Lower leg skin (tissue), 4 donors: ENCODE data around the gene ZNF618. TPM values are rescaled to one million over a fixed set of nuclear protein-coding genes. Genes with fewer than 3 reads are reported as not detected.
A peak's percentile ranks its signal among the peaks of the same experiment; 100 is the strongest.

Experiments used
- DNase-seq, 2 donors: peaks; one replicate each; pipeline ENCODE4 v3.0.0-alpha.2; 2019; ENCODE audit warnings: low spot score in 2 of 2
- H3K4me3 ChIP-seq: fragments of 200-600 bp; sonication (generic); 2 replicates; pipeline ENCODE4 v1.5.1; 2017; ENCODE audit warnings: mild to moderate bottlenecking, low read depth; ENCODE audit not compliant: poor library complexity, severe bottlenecking
- POLR2A ChIP-seq, 2 donors: fragments of 450-650 bp; IDR thresholded peaks; one replicate each; pipeline ENCODE4 v1.6.1; 2016 to 2017; ENCODE audit warnings: antibody characterized with exemption in 2 of 2, mild to moderate bottlenecking in 1 of 2, moderate library complexity in 1 of 2
- WGBS, 2 donors: methylation state at CpG; one replicate each; pipeline ENCODE4 v1.1.5; 2018; 5-methylcytosine and 5-hydroxymethylcytosine counted together
- intact Hi-C: fragments of 100-400 bp; cut with DNase I; formaldehyde crosslinking; loops from one replicate; pipeline ENCODE4 v1.15.0; 2023; ENCODE audit warnings: low total_unique reads
- total RNA-seq, 4 donors: library from RNA; depleted of rRNA; stranded (reverse); fragments of >200 nt; gene quantifications; one replicate each; pipeline ENCODE4 v1.1.0, GENCODE V29; 2016
- TF ChIP-seq, protein P1 (sequence below), 3 donors: fragments of 450-650 bp; IDR thresholded peaks; one replicate each; pipeline ENCODE4 v1.5.1; 2016; ENCODE audit warnings: antibody characterized with exemption in 3 of 3, mild to moderate bottlenecking in 3 of 3, moderate library complexity in 2 of 3

Gene ZNF618
- total RNA-seq, 4 donors from 2014 or later, result 1.1 to 4.1 (median 2.5) TPM

DNA sequence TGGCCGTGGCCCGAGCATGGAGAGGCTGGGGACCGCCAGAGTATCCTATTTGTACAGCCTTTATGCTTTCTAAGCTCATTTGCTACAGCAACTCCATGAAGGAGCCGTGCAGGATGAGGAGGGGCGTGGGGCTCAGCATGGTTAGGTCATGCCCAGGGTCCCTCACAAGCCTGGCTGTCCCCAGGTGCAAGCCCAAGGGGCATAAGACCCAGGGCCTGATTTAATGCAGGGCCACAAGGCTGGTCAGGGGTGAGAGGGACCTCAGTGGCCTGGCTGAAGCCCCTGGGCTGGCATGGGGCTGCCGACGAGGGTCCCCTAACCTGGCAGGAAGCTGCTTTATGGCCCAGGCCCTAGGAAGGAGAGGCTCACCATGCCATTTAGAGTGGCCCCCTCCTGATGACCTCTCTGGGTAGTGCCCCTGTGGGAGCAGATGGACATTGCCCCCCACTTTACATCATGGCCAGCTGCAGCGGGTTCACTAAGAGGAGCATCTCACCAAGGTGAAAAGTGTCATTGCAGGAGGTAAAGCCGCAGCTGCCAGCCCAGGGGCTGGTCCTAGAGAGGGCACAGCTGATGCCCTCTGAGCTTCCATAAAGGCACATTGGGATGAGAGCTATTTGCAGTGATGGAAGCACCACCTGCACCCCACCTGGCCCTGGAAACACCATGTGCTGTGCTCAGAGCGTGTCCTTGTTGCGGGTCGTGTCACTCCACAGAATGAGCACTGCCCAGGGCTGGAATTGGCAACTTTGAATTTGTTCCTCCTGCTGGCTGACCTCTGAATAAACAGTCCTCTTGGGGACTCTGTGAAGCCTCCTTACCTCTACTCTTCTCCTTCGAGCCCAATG lies 58.9 kb downstream of the ZNF618 start:
- WGBS, 2 donors, result 96 to 97% methylated on average over 10 to 12 of the region's 13 CpGs
- no peak for TF ChIP-seq POLR2A (IDR thresholded peaks at IDR 0.05)
- TF ChIP-seq, protein P1, sequence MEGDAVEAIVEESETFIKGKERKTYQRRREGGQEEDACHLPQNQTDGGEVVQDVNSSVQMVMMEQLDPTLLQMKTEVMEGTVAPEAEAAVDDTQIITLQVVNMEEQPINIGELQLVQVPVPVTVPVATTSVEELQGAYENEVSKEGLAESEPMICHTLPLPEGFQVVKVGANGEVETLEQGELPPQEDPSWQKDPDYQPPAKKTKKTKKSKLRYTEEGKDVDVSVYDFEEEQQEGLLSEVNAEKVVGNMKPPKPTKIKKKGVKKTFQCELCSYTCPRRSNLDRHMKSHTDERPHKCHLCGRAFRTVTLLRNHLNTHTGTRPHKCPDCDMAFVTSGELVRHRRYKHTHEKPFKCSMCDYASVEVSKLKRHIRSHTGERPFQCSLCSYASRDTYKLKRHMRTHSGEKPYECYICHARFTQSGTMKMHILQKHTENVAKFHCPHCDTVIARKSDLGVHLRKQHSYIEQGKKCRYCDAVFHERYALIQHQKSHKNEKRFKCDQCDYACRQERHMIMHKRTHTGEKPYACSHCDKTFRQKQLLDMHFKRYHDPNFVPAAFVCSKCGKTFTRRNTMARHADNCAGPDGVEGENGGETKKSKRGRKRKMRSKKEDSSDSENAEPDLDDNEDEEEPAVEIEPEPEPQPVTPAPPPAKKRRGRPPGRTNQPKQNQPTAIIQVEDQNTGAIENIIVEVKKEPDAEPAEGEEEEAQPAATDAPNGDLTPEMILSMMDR (IDR thresholded peaks at IDR 0.05), result no peak
- peak; percentile 8 to 82 for DNase-seq

DNA sequence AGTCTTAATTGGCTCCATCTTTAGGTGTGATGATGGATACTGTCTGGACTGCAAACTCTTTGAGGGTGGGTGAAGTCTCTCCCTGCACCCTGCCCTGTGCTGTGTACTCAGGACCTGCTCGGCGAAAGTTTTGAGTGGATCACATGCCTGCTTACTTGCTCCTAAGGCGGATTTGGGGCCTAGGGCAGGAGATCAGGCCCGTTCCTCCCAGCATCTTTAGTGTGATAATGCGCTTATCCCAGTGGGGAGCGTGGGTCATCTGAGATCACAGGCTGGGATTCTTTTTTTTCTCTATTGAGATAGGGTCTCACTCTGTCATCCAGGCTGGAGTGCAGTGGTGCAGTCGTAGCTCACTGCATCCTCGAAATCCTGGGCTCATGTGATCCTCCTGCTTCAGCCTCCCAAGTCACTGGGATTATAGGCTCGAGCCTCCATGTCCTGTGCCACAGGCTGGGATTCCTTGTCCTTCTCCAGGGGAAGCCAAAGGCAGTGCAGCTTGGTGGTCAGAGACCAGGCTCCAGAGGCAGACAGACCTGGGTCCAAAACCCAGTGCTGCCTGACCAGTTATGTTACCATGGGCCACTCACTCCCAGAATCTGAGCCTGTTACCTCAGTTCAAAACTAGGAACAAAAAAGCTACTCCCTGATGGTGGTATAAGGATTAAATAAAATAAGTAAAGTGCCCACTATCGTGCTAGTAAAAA lies 59.7 kb downstream of the ZNF618 start:
- DNase-seq, result peak; percentile 2 to 76
- intact Hi-C loops, result no loop called here
- H3K4me3 ChIP-seq, result no peak overlapping the region
- TF ChIP-seq, protein P1 (IDR thresholded peaks at IDR 0.05), result no peak
- no peak for TF ChIP-seq POLR2A (IDR thresholded peaks at IDR 0.05)
- WGBS, 2 donors, result 97% methylated on average over 10 of the region's 10 CpGs

More for the DNA sequence above, 58.9 kb downstream of the ZNF618 start:
- intact Hi-C loops, result no loop called here
- no peak overlapping the region for H3K4me3 ChIP-seq

DNA sequence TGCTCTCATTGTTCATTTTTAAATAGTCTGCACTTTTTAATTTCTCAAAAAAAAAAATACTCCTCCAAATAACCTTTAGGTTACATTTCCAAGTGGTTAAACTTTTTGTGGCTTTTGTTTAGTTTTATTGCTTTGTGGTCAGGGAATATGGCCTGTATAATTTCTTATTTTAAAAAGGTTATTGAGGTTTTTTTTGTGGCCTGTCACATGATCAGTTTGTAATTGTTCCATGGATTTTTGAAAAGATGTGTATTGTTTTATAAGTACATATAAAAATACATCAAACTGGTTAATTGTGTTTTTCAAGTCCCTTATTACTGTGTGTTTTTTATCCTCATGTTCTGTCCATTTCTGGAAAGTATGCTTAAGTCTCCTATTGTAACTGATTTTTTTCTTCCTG lies 64.0 kb downstream of the ZNF618 start:
- TF ChIP-seq POLR2A (IDR thresholded peaks at IDR 0.05), result no peak
- DNase-seq, result no peak
- no peak overlapping the region for H3K4me3 ChIP-seq
- intact Hi-C loops, result no loop called here

DNA sequence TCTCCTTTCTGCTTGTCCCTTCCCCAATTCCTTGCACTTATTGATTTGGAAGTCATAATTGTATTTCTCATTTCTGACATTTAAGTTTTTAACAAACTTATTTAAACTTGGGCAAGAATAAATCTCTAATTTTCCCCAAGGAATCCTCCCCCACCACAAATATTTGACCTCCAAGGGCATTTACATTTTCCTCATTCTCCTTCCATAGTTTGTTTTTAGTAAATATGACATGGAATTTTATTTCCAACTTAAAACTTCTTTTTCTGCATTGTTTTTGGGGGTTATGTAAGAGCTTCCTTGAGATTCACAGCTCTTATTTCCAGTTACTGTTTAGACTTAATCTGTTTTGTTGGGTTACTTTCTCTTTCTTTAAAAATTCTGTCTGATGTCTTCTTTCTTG lies 64.9 kb downstream of the ZNF618 start:
- H3K4me3 ChIP-seq, result no peak overlapping the region
- no peak for DNase-seq
- intact Hi-C loops, result no loop called here
- TF ChIP-seq, protein P1 (IDR thresholded peaks at IDR 0.05), result no peak
- TF ChIP-seq POLR2A (IDR thresholded peaks at IDR 0.05), result no peak

DNA sequence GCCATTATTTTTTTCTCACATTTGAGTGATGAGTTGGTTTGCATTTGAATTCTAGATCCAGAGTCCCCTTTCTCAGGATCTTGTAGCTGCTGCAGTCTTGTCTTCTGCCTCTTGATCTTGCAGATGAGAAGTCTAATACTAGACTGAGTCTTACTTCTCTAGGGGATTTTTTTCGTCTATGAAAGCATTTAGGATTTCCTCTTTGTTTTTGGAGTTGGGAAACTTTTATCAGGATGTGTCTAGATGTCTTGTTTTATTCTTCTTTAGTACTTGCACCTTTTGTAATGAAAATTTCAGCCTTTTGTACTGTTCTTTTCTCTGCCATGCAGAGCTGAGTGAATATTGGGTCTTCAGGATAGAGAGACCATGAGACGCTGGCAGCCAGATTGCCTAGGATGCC lies 65.4 kb downstream of the ZNF618 start:
- TF ChIP-seq, protein P1 (IDR thresholded peaks at IDR 0.05), result no peak
- TF ChIP-seq POLR2A (IDR thresholded peaks at IDR 0.05), result no peak
- 76 to 77% methylated on average over 2 of the region's 2 CpGs for WGBS, 2 donors
- intact Hi-C loops, result no loop called here
- DNase-seq, result no peak
- no peak overlapping the region for H3K4me3 ChIP-seq
